GM18526 (cell line): ENCODE results near the gene SCFD2.

Experiments used
- POLR2A ChIP-seq: IDR thresholded peaks from 3 replicates; pipeline ENCODE4 v1.6.1; 2011; ENCODE audit not compliant: insufficient read length; ENCODE audit errors: extremely low read depth

The SCFD2 gene

DNA sequence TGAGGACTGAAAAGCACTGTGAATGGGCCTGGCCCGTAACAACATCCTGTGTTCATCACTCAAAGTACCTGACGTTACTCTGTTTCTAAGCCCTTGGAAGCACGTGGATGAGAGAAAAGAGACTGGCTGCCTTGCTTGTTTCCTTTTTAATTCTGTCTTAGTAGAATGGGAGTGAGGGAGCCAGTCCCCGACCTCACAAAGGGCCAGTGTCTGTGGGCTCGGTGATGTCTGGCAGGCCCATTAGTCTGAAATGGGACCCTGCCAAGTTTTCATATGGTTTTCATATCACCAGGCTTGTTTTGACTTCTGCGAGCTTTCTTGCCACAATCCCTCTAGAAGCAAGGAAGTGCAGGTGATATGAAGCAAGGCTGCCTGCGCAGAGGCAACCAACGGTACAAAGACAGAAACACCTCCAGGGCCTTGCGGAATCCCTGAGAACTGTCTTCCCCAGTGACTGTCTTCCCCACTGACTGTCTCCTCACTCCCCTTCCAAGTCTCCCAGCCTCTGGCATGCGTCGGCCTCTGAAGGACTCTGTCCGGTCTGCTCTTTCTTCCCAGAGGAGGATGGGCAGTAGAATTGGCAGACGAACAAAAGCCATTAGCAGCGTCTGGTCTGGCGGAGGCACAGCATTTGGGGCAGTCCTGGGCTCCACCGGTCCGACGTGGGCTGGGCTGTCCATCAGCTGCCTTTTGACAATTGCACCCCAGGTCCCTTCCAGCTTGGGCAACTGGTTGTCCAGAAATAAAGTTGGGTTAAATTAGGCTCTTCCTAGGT lies 524.0 kb downstream of the SCFD2 start:
- TF ChIP-seq POLR2A = no peak

- no peak for TF ChIP-seq POLR2A
Measured at GRCh38 chr4:52840531-52841370, 525.1 kb downstream of the SCFD2 start.

- TF ChIP-seq POLR2A = no peak
Measured at GRCh38 chr4:52838729-52839586, 526.9 kb downstream of the SCFD2 start.

DNA sequence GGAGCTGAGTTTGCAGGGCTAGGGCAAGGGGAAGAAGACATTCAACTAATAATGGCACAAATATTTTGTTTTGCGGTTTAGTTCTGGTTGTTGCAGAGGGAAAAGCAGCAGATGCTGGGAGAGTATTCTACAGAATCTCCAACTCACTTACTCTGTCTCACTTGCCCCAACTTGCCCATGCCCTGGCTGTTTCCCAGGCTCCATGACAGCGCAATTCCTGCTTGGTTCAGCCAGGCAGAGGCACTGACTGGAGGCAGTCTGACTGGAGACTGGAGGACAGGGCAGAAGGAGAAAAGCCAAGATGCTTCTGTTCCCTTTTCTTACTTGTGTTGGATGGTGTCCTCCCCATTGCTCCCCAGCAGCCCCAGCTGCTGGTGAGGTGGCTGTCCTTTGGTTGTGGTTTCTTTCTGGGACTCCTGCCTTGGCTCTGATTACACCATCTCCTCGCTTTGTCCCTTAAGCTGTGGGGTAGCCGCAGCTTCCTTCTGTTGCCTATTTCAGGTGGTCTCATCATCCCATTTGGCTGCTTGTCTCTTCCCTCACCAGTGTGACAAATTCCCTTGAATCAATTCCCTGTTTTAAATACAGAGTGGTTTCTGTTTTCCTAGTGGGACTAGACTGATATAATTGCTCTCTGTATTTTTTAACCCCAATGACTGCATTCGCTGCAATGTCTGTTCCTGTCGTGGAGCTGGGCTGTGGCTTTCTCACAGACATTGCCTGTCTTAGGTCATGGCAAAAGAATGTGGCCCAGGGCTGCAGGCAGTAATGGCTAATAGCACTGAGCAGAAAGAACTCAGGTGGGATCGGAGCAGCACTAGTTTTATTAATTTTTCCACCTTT lies 527.9 kb downstream of the SCFD2 start:
- TF ChIP-seq POLR2A = no peak

DNA sequence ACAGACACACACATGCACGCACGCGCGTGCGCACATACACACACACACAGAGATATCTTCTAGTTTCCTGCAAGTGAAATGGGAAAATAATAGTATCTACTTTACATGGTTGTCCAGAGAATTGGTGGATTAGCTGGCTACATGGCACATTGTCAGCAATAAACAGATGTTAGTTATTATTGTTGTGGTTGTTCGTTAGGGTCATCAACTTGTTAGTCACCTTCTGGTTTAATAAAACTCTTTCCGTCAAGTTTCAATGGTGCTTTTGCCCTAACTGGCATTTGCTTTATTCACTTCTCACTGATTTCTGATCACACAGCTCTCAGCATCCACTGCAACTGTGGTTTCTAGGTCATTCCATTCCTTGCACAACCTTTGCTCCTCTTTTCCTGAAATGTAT lies 529.2 kb downstream of the SCFD2 start:
- TF ChIP-seq POLR2A = no peak

- no peak for TF ChIP-seq POLR2A
Measured at GRCh38 chr4:52836120-52836519, 529.7 kb downstream of the SCFD2 start.

- no peak for TF ChIP-seq POLR2A
Measured at GRCh38 chr4:52833941-52834525, 531.8 kb downstream of the SCFD2 start.

- no peak for TF ChIP-seq POLR2A
Measured at GRCh38 chr4:52825460-52826090, 540.3 kb downstream of the SCFD2 start.

GRCh38 chr4:52824603-52825459 lies 541.0 kb downstream of the SCFD2 start:
- no peak for TF ChIP-seq POLR2A

DNA sequence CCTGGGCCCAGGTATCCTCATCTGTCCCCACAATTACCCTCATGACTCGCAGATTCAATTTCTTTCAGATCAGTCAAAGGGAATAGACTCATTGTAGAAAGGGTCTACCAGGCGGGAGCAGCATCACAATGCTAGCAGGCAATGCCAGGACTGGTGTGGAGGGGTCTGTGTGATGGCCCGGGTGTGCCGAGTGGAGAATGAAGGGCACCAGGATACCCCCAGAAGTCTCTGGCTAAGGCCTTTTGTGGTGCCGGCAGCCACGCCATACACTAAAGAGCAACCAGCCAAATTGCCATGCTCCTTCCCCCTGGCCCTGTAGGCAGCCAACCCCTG lies 541.6 kb downstream of the SCFD2 start:
- TF ChIP-seq POLR2A = no peak

GRCh38 chr4:52823702-52824092 lies 542.2 kb downstream of the SCFD2 start:
- TF ChIP-seq POLR2A = no peak
